BE2C (cell line): ENCODE measurements around the gene TRIO.

ENCODE experiments used
- DNase-seq: peaks from one replicate; pipeline ENCODE4 v3.0.0-alpha.2; 2020
- H3K27me3 ChIP-seq: fragments of 250-450 bp; sonication (Bioruptor Pico); 2 replicates; pipeline ENCODE4 v1.5.1; 2020; ENCODE audit warnings: mild to moderate bottlenecking
- H3K36me3 ChIP-seq: fragments of 250-450 bp; sonication (Bioruptor Pico); 2 replicates; pipeline ENCODE4 v1.5.1; 2020; ENCODE audit warnings: mild to moderate bottlenecking
- H3K4me1 ChIP-seq: fragments of 250-450 bp; sonication (Bioruptor Pico); 2 replicates; pipeline ENCODE4 v1.5.1; 2020
- H3K4me3 ChIP-seq: 2 replicates; pipeline ENCODE4 v1.5.1; 2011; ENCODE audit warnings: low read depth, low read length
- H3K9me3 ChIP-seq: fragments of 250-450 bp; sonication (Bioruptor Pico); 2 replicates; pipeline ENCODE4 v1.5.1; 2020
- TF ChIP-seq, protein P1 (sequence below): IDR thresholded peaks from 2 replicates; pipeline ENCODE4 v1.5.1; 2012; ENCODE audit warnings: mild to moderate bottlenecking, low read depth, low read length

TRIO gene

DNA sequence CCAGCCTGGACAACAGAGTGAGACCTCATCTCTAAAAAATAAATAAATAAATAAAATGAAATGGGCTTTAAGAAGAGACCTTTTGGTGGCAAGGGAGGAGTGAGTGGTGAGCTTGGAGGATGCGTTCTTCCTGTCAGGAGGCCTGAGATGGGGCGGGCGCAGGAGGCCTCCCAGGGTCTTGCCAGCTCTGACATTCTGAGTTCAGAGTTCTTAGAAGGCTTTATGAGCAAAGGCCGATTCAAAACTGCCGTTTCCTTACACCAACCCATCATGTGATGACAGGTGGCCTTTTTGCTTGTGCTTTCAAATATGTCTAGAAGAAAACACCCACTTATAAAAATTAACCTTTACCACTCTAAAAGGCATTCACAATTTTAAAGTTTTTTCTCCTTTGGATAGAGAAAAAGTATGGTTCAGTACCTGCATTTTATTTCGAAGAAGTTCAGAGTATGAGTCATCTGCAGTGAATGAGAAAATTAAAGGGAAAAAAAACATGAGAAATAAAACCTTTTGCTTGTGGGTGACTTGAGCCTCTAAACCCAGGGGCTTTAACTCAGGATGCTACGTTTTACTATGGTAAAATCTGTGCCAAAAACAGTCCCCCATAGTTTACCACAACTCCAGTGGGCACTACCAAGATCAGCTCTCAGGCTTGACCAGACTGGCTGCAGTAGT is 281.0 kb downstream of the TRIO start:
- TF ChIP-seq, protein P1, sequence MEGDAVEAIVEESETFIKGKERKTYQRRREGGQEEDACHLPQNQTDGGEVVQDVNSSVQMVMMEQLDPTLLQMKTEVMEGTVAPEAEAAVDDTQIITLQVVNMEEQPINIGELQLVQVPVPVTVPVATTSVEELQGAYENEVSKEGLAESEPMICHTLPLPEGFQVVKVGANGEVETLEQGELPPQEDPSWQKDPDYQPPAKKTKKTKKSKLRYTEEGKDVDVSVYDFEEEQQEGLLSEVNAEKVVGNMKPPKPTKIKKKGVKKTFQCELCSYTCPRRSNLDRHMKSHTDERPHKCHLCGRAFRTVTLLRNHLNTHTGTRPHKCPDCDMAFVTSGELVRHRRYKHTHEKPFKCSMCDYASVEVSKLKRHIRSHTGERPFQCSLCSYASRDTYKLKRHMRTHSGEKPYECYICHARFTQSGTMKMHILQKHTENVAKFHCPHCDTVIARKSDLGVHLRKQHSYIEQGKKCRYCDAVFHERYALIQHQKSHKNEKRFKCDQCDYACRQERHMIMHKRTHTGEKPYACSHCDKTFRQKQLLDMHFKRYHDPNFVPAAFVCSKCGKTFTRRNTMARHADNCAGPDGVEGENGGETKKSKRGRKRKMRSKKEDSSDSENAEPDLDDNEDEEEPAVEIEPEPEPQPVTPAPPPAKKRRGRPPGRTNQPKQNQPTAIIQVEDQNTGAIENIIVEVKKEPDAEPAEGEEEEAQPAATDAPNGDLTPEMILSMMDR = no peak
- H3K36me3 ChIP-seq = peaks cover 24% of the 10 kb centered on the region
- H3K4me1 ChIP-seq = peaks cover 13% of the 10 kb centered on the region

DNA sequence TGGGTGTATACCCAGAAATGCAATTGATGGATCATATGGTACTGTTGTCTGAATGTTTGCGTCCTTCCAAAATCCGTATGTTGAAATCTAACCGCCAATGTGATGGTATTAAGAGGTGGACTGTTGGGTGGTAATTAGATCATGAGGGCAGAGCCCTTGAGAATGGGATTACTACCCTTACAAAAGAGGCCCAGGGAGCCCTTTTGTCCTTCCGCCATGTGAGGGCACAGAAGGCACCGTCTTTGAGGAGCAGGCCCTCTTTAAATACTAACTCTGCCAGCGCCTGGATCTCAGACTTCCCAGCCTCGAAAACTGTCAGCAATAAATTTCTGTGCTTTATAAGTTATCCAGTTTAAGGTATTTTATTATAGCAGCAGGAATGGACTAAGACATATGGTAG is 282.4 kb downstream of the TRIO start:
- TF ChIP-seq, protein P1 = no peak

More for the DNA sequence above, 281.0 kb downstream of the TRIO start:
- H3K4me3 ChIP-seq = no peak overlapping the region
- no peaks in the 10 kb centered on the region for H3K9me3 ChIP-seq
- H3K27me3 ChIP-seq = no peaks in the 10 kb centered on the region
- DNase-seq = no peak

DNA sequence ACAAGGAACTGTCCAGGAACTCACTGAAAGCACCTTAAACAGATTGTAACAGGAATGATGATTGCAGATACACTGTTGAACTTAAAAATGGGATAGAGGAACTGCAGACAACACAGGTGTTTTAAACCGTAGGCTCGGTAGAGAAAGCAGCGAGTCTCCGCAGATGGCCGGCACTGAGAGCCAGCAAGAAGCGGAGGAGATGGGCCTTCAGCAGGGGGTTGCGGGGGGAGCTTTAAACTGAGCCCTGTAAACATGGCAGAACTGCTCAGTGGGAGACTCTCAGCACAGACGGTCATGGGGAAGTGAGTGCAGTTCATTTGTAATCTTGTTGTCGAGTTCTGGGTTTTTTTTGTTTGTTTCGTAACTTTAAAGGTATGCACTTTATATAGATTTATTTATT is 283.4 kb downstream of the TRIO start:
- H3K36me3 ChIP-seq = peaks cover 13% of the 10 kb centered on the region
- TF ChIP-seq, protein P1 = no peak
- DNase-seq = no peak
- H3K4me1 ChIP-seq = peaks cover 11% of the 10 kb centered on the region
- H3K27me3 ChIP-seq = no peaks in the 10 kb centered on the region
- no peaks in the 10 kb centered on the region for H3K9me3 ChIP-seq
- H3K4me3 ChIP-seq = no peak overlapping the region

More for the DNA sequence above, 282.4 kb downstream of the TRIO start:
- no peak overlapping the region for H3K4me3 ChIP-seq
- H3K4me1 ChIP-seq = peaks cover 14% of the 10 kb centered on the region
- H3K27me3 ChIP-seq = no peaks in the 10 kb centered on the region
- DNase-seq = no peak
- peaks cover 16% of the 10 kb centered on the region for H3K36me3 ChIP-seq
- H3K9me3 ChIP-seq = no peaks in the 10 kb centered on the region

DNA sequence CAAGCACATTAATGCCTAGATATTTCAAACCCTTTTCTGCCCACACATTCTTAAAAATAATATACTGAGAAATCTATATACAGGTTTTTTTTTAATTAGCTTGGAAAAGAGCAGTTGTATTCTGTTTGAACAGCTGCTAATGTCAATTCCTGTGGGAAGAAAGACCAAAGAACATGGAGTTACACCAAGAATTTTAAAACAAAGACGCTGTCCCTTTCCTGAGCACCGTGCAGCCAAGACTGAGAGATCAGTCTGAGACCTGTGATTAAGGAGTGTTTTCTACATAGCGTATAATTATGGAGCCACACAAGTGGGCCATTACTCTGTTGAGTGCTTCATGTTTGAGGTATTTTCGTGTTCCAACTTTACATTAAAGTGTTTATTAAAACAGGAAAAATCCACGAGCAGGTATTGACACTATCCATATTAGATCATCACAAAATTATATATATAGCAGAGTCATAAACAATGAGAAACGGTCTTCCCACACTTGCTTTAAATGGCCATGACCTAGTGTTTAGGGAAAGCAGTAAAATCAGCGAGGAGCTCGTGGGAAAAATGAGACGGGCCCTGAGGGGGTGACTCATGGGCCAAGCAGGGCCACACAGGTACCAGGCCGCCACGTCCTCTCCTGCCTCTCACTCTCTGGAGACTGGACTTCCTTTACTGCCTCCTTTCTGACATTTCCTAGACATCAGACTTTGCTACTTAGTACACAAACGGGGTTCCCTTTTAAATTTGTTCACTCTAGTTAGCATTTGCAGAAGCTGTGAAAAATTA is 285.4 kb downstream of the TRIO start:
- Histone ChIP-seq H3K9me3 (no peaks in the 10 kb centered on the region), H3K36me3 (no peaks in the 10 kb centered on the region; the same call in none of the 2 replicates), H3K27me3 (no peaks in the 10 kb centered on the region), H3K4me3 (no peak overlapping the region), H3K4me1 (peaks cover 11% of the 10 kb centered on the region)
- TF ChIP-seq, protein P1 = no peak
- DNase-seq = no peak

DNA sequence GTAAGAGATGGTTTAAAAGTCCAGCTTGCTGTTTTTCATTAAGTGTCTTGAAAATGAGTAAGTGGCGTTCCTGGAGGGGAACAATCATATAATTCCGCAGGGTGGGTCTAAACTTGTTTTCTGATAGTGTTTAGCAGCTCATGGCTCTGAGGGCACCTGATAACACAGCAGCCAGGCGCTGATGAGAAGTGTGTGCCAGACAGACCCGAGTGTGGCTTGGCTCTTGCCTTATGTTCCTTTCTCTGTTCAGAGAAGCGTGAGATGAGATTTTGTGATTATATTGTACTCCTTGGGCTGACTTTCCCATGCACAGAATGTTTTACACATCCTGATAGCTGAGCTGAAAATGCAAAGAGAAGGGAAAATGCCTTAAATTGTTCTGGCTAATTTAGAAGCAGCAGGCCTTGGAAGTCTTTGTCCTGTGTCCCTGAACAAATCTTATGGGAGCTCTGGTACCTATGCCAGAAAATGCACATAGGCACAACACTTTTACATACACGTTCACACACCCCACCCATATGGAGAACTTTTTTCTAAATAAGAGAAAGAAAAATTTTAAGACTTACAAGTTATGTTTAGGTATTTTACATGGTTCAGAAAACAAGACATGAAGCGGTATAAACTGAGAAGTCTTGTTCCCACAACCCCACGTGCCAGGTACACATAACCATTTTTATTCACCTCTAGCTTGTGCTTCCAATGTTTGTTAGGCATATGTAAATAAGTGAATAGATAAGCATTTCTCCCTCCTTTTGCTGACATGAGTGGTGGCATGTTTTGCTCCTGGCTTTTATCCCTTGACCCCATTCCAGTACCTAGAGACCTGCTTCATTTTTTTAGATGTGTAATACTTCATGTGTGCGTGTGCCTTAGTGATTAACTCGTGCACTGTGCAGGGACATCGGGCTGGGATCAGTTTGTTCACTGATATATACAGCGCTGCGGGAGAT is 286.2 kb downstream of the TRIO start:
- Histone ChIP-seq H3K27me3 (no peaks in the 10 kb centered on the region), H3K9me3 (no peaks in the 10 kb centered on the region), H3K36me3 (no peaks in the 10 kb centered on the region; the same call in none of the 2 replicates), H3K4me3 (no peak overlapping the region), H3K4me1 (peaks cover 11% of the 10 kb centered on the region)
- peak; percentile 49 for DNase-seq
- TF ChIP-seq, protein P1 = no peak
